Central memory CD4-positive, alpha-beta T cell (primary cell): ENCODE results near the gene C11orf16.
A peak's percentile ranks its signal among the peaks of the same experiment; 100 is the strongest.
"Not testable (repeated sequence)": the region's sequence is repeated elsewhere in the genome, so short reads cannot be mapped to it uniquely, and the experiment has no call there.

ENCODE experiments used
- DNase-seq: peaks from one replicate; pipeline ENCODE4 v3.0.0; 2022

C11orf16 gene

DNA sequence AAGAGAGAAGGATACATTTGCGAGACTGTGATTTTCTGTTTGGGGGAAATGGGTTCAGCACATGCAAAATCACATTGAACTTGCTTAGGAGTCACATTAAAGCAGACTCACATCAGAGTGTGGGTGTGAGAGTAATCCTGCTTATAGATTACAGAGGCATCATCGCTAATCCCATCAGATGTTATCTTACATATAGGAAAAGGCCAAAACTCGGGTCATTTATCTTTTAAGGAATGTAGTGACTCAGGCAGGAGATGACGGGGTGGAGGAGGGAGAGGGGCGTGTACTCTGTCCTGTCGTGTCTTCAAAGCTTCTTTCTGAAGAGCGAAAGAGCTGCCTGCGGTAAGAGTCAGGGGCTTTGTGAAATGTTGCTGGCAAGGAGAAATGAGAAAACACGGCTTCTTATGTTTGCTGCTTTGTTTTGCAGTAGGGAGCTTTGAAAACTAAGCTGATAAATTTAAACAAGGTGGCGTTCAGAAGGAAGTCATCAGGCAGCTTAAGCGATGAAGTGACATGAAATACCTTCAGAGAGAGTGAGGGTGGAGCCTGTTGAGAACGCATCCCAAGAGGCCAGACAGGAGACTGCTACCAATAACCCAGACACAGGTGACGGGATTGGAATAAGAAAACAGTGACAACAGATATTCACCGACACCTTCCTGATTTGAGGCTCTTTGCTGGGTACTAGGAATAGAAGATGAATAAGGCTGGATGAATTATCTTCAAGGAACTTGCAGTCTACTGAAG is 2.2 kb upstream of the C11orf16 start:
- no peak for DNase-seq

DNA sequence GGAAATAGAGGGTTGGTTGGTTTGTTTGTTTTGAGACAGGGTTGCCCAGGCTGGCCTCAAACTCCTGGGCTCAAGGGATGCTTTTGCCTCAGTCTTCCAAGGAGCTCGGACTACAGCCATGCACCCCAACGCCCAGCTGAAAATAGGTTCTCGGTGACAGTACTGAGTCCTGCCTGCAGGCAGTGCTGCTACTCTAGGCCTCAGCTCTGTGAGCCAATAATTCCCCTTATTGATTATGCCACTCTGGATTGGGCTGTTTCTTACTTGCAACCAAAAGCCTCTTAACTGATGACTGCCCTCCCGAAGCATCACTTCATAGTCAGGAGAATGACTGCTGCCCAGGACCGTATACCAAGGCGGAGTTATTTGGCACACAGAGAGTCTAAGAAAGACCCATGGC is 1.2 kb upstream of the C11orf16 start:
- DNase-seq, result no peak

DNA sequence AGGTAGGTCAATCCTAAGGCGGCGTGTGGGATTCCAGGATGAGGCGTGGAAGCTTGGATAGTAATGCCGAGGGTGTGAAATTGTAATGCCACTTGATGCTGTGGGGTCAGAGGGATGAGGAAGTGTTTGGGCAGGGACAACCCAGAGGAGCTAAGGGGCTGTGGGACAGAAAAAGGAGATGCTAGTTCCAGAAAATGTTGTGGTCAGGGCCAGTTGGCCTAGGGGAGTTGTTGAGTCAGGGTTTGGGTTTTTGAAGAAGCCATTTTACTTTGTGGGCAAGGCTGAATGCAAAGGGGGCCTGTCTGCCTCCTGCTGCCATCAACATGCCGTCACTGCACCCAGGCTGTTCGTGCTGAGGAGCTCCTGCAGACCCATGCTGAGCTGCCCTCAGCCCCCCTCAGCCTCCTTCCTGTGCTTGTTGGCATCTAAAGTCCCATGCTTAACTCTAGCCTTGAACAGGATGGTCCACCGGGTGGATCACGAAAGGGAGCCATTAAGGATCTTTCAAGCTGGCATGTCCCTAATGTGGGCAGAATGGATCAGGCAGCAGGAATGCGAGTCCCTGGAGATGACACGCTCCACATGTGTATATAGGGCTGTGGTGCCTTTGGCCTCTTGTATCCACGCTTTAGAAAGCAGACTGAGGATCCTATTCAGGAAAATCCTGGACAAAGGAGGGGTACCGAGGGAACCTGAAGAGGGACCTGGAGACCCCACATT is 2.1 kb downstream of the C11orf16 start:
- no peak for DNase-seq

DNA sequence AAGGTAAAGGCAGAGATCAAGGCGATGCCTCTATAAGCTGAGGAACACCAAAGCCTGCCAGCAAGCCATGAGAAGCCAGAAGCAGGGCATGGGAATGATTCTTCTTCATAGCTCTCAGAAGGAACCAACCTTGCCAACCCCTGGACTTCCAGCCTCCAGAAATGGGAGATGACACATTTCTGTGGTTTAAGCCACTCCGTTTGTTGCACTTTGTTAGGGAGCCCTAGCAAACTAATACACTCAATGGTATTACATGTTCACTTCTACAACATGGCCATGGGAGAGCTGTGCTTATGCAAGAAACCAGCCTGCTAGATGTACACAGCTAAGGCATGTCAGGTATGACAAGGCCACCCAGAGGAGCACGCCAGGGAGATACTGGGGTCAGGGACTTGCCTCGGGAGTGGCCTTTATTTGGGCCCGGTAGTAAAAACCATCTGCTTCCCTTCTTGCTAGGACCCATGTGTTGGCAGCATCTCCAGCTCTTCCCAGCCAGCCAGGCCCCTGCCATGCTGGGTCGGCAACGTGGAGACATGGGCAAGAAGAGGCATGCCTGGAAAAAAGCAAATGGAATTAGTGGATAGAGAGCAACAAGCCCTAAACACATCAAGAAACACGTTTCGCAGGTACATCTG is 3.6 kb downstream of the C11orf16 start:
- DNase-seq, result no peak

DNA sequence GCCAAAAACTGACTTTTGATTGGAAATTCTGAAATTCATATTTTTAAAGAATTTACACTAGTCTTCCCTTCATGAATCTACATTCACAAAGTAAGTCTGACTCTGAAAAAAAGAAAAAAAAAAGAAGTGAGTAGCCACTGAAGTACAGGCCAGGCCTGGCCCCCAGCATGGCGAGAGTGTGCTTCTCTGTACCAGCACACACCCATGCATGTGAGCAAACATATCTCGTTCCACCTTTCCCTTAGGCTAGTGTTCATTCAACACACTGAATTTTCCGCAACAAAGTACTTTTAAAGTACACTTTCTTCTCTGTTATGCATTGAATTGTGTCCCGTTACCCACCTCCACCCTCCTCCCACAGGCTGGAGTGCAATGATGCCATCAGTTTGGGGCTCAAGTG is 4.5 kb downstream of the C11orf16 start:
- no peak for DNase-seq

DNA sequence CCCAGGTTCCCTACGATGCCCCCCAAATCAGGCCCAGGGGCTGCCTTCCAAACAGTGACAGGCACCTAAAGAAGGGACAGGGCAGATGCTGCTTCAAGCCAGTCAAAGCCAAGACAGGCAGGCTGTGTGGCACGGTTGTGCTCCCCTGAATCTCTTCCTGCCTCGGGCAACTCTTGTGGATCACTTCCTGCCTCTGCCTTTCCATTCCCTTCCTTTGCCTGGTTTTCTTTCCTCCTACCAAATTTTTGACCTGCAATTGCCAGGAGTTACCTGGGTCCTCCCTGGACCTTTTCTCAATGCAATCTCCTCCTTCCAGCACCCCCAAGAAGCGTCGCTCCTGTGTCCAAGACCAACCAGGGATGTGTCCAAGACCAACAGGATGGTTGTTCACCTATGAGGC is 5.5 kb downstream of the C11orf16 start:
- no peak for DNase-seq

DNA sequence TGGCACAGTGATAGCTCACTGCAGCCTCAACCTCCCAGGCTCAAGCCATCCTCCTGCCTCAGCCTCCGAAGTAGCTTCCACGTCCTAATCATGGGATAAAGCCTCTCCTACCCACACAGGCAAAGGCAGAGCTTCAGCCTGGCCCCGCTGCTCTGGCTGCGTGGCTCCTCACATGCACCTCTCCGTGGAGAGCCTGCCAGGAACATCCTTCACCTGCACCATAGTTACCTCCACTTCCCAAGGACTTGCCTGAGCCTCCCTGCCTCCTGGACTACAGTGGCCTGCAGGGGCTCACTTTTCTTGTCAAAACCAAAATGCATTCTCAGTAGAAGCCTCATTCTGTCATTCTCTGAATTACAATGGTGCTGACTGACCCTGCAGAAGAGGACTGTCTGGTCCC is 6.5 kb downstream of the C11orf16 start:
- no peak for DNase-seq

DNA sequence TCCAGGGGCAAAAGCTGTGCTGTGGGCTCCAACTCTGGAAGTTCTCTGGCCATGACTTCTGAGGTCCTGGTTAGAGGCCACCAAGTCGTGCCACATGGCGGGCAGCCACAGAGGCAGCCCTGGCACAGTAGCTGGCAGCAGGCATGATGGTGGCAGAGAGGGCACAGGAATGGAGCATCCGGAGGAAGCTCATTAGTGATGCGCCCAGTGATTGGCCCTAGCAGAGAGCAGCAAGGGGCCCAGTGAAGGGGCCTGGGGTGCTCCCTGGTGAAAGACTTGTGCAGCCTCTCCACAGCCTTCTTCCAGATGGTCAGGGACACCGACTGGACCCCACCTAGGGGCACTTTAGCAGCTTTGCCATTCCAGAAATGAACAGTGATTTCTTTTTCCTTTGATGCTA is 7.0 kb downstream of the C11orf16 start:
- no peak for DNase-seq

DNA sequence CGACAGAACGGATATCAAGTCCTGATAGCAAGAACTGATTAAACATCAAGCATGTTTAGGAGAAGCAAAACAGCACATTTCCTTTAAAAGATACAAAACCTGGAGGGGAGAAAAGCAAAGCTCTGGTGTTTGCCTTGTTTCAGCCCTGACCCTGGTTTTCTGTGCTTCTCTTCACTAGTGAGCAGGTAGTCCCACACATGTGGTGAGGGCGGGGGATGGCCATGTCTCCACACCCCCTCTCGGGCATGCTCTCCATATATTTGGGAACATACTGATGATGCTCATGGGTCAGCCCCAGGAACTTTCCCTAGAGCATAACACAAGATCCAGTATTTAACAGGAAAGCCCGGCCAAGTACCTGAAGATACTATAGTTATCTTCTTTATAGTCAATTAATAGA is 10.1 kb downstream of the C11orf16 start:
- no peak for DNase-seq

DNA sequence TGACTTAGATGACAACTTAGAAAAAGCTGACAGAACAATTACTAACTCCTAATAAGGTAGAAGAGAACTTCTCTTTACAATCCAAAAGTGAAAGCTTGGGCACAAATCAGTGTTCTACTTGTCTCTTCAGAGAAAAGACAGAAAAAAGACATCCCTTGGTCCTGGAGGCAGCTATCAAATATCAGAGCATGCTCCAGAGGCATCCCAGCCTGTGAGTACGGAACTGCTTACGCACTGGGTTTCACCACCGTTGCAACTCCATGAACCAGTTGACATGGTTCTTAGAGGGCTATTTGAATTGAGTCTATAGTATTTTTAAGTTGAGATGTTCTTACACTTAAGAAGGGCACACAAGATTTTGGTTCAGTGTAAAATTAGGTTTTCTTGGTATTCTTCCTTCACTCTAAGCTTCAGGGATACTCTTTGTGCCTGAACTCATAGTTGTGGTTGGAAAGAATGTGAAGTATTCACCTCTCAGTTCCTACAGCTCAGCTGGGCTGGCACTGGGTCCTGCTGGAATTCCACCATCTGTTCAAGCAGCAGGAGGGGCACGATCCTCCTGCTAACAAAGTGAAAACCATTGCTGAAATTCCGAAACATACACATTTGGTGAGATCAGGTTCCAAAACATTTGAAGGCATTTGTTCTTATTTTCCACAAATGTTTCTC is 15.5 kb downstream of the C11orf16 start:
- no peak for DNase-seq

DNA sequence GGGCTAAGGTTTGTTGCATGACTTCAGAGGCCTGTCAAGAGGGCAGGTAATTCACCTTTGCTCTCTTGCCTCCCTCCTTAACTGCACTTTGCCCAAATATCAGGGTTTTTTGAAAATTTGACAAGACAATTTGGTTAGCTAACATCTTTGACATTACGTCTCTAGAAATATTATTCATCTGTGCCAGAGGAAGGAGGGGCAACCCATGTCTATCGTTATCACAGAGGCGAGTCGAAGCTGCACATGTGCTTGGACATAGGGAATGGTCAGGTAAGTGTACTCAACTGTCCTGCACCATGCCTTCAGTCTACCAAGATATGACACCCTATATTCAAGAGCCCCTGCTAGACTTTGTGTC is 18.1 kb downstream of the C11orf16 start:
- no peak for DNase-seq

DNA sequence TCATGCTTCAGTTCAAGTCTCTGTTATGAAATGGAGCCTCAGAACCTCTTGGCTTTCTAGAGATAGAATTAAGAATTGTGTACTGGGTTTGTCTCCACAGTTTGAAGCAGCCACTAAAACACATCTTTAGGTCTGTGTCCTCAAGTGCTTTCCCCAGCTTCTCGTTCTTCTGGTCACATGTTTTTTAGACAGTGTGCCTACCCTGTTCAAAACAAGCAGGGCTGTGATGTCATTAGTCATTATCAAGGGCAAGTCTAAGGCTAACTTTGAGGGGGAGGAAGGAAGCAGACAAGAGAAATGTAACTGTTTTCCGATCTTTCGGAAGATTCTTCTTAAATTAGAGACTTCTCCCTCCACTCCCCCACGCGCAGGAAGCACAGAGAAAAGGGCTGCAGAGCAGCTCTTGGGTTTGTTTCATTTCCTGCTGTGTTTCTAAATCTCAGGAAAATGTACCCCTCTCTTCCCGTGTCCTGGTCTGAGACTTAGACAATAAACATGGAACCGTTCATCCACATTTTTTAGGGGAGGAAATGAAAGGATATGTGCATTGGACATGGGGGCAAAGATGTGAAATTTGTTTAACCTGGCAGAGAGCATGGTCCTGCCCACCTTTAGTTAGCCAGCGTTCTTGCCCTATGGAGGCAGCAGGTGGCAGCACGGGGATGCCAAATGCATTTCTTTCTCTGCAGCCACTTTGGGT is 18.6 kb downstream of the C11orf16 start:
- DNase-seq, result peak; percentile 26

DNA sequence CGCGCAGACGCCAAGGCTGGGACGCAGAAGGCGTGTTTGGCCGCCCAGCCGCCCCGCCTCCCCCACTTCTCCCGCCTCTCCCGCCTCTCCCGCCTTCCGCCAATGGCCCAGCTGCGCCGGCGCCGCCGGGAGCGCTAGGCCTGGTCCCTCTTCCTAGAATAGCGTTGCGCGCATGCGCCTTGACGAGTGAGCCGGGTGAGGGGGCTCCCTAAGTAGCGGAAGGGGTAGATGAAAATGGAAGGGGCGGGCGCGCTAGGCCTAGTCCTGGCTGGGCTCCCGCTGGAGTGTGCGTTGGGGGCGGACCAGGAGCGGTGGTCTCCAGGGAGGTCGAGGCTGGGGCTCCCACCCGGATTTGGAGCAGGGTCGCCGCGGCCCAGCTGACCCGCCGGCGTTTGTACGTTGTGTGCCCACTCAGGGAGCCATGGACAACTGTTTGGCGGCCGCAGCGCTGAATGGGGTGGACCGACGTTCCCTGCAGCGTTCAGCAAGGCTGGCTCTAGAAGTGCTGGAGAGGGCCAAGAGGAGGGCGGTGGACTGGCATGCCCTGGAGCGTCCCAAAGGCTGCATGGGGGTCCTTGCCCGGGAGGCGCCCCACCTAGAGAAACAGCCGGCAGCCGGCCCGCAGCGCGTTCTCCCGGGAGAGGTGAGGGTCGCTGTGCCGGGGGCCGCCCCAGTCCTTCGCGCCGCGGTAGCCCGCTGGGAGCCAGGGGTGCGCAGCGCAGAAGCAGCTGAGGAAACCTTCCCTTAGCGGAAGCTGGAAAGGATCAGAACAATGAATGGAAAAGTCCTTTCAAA is 21.5 kb downstream of the C11orf16 start, which contains the start of gene AKIP1:
AKIP1 (plus strand) TSS at position 161 of the 795 bp plus-strand sequence; CDS start at position 422, 261 bp downstream.
- peak; percentile 70 for DNase-seq

DNA sequence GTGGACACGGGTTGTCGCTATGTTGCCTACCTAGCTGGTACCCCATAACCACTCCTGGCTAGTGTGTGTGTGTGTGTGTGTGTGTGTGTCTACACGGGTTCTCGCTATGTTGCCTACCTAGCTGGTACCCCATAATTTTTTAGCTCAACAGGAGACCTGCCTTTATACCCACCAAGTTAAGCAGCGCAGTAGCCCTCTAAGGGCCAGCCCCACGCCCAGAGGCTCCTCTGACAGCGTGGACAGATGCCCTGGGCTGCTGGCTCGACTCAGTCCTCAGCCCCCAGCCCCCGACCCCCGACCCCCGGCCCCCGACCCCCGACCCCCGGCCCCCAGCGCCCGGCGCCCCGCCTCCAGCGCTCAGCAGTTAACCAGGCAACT is 22.1 kb downstream of the C11orf16 start:
- no peak for DNase-seq

DNA sequence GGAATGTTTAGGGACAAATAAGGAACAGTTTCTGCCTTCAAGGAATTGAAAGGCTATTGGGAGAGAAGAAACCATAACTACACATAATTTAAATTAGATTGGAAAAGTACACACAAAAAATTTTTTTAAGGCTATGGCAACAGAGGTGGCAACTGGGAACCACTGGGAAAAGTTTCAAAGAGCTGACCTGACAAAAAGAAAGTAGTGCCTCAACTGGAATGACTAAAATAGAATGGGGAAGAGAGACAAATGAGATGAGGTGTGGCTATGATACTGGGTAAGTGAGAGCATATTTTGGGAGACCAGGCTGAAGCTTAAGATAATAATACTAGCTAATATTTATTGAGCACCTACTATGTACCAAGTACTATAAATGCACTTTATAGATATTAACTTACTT is 24.6 kb downstream of the C11orf16 start:
- DNase-seq, result no peak

DNA sequence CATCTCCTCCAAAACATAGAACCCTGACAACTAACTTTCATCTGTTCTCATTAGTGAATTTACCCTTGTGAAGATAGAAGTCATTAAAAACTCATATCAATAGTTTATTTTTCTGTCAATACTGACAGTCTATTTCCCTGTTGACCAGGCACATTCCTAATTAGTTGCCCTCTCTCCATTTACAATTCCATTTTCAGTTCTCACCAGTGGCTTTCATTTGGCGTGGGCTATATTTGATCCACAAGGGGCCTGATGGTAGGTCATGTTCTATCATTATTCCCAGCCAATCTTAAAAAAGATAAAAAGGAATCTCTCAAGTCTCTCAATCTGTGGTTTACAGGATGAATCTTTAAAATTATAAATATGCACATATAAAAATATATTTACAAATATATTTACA is 25.6 kb downstream of the C11orf16 start:
- DNase-seq, result no peak

DNA sequence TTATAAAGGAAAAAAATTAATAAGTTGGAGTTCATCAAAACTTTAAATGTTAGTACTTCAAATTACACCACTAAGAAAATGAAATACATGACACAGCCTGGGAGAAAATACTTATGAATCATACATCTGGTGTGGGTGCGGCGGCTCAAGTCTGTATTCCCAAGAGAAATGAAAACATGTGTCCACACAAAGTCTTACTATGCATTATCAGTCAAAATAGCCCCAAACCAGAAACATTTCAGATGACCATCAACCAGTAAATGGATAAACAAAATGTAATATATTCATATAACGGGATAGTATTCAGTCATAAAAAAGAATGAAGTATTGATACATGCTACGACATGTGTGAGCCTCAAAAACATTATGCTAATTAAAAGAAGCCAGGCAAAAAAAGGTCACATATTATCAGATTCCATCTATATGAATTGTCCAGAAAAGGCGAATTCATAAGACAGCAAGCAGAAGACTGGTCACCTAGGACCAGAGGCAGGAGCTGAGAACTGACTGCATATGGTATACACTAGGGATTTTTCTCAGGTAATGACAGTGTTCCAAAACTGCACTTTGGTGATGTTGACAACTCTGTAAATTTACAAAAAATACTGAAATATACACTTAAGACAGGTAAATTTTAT is 27.1 kb downstream of the C11orf16 start:
- DNase-seq, result no peak

DNA sequence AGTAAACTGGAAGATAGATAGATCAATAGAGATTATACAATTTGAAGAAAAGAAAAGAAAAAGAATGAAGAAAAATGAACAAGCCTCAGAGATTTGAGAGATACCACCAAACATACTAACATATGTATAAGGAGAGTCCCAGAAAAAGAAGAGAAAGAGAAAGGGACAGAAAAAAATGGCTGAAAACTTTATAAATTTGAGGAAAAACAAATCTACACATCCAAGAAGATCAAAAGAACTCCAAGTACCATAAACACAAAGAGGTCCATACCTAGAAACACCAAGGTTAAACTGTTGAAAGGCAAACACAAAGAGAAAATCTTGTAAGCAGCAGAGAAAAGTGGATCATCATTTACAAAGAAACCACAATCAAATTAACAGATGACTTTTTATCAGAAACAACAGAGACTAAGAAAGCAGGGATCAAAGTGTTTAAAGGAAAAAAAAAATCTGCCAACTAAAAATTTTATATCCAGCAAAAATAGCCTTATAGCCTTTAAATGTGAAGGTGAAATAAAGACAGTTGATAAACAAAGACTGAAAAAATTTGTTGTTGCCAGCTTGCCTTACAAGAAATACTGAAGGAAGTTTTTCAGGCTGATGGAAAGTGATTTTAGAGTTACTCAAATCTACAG is 33.5 kb downstream of the C11orf16 start:
- no peak for DNase-seq

DNA sequence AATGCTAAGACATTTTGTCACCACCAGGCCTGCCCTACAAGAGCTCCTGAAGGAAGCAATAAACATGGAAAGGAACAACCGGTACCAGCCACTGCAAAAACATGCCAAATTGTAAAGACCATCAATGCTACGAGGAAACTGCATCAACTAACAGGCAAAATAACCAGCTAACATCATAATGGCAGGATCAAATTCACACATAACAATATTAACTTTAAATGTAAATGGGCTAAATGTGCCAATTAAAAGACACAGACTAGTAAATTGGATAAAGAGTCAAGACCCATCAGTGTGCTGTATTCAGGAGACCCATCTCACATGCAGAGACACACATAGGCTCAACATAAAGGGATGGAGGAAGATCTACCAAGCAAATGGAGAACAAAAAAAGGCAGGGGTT is 41.6 kb downstream of the C11orf16 start:
- not testable (repeated sequence) for DNase-seq

DNA sequence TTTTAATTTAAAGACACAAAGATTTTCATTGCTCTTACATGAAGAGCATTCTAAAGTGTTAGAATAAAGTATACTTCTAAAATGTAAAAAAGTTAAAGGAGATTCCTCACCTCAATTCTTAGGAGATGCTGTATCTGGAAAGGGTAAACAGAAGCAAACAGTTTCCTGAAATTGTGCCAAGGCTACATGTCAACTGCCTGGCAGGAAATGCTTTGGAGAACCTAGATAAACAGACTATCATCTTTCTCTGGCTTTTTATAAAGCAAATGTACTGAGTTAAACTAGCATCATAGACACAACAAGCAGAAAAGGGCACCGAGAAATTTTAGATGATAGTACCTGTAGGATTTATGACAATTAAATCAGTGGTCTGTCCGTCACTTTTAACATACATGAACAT is 46.4 kb downstream of the C11orf16 start:
- no peak for DNase-seq

DNA sequence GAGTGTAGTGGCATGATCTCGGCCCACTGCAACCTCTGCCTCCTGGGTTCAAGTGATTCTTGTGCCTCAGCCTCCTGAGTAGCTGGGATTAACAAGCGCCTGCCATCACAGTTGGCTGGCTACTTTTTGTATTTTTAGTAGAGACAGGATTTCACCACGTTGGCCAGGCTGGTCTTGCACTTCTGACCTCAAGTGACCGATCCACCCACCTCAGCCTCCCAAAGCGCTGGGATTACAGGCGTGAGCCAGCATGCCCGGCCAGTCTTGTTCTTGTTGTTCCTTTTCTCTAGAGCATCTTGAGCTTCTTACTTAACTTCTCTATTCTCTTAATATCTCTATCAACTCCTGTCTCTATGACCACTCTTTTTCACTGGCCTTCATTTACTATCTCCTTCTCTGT is 51.2 kb downstream of the C11orf16 start:
- DNase-seq, result not testable (repeated sequence)
